BJ (cell line): ENCODE results near the gene GIT2. TPM values are rescaled to one million over a fixed set of nuclear protein-coding genes. Genes with fewer than 3 reads are reported as not detected.

Experiments used
- CTCF ChIA-PET: fragments of 350-600 bp; formaldehyde crosslinking; extraction: SDS; loops from one replicate; lab custom pipeline; 2021; ENCODE audit warnings: antibody characterized with exemption, inconsistent platforms; lab: Yijun Ruan, JAX
- POLR2A ChIA-PET: fragments of 300-600 bp; sonication (Branson Sonifier 250); formaldehyde crosslinking; extraction: SDS; loops from one replicate; lab custom pipeline; 2021; ENCODE audit warnings: antibody characterized with exemption; lab: Charles Lee
- DNase-seq: peaks from one replicate; pipeline ENCODE4 v3.0.0-alpha.2; 2011; ENCODE audit warnings: low read depth
- H3K27me3 ChIP-seq: 2 replicates; pipeline ENCODE4 v1.6.0; 2011; ENCODE audit warnings: low read length; ENCODE audit not compliant: control insufficient read depth, insufficient read depth
- H3K36me3 ChIP-seq: 2 replicates; pipeline ENCODE4 v1.5.1; 2011; ENCODE audit warnings: low read length; ENCODE audit not compliant: control insufficient read depth, insufficient read depth
- H3K4me3 ChIP-seq: 2 replicates; pipeline ENCODE4 v1.5.1; 2011; ENCODE audit warnings: low read depth, mild to moderate bottlenecking, control low read depth, low read length
- polyA plus RNA-seq: library from polyadenylated mRNA; depleted of rRNA; stranded (reverse); fragments of >200 nt; gene quantifications from 2 replicates; pipeline ENCODE4 v1.2.3, GENCODE V29; 2011; rRNA removed
- TF ChIP-seq, protein P1 (sequence below): IDR thresholded peaks from 2 replicates; pipeline ENCODE4 v1.5.1; 2011; ENCODE audit warnings: low read depth, mild to moderate bottlenecking, control low read depth, inconsistent platforms, low read length, moderate library complexity; ENCODE audit not compliant: insufficient read depth

GIT2 gene
- polyA plus RNA-seq, 1 experiment = 49.0 TPM

DNA sequence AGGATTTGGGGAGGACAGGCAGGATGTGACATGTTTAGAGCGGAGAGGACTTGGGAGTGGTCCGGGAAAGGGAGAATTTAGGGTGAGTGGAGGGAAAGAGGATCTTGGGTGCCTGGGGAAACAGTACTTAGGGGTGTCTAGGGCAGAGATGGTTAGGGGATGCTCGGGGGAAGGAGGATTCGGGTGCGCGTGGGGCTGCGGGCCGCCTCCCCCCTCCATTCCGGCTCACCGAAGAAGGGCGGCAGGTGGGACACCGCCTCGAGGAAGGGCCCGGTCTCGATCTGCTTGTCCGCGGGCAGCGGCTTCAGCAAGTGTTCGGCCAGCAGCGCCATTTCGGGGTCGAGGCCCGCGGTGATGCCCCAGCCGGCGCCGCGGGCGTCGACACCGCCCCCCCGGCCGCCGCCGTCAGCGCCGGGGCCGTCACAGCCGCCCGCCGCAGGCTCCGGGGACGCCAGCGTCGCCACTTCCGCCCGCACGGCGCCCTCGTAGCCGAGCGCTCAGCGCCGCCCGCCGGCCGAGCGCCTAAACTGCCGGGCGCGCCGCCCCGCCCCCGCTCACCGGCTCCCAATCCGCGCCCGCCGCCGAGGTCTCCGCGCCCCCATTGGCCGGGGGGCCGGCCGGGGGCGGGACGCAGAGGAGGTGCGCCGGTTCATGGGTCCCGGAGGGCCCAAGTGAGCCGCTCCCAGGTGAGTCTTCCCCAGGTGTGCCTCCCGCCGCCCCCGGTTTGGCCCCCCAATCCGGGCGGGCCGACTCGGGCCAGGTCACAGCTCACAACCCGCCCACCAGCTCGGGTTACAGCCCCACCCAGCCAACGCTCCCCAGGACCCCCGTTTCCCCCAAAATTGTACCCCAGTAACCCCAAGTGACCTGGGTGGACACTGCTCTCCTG lies 115.9 kb downstream of the GIT2 start, which contains the start of gene GLTP:
Gene GLTP, minus strand, starts transcription at position 499 of the 889 bp plus-strand sequence. Its CDS starts 167 bp downstream, at position 332.
- peak within 1 kb of the TSS; percentile 75 for H3K4me3 ChIP-seq
- no peaks in the 10 kb centered on the region for H3K36me3 ChIP-seq
- CTCF ChIA-PET = interaction anchor here (0.8 to 4.4 kb wide), 6 partner anchors 10 to 287 kb away, joined by 3 to 23 read pairs (median 4); no protein-coding TSS in a partner anchor
- POLR2A ChIA-PET = no interaction called here
- H3K27me3 ChIP-seq = no peaks in the 10 kb centered on the region
- TF ChIP-seq, protein P1, sequence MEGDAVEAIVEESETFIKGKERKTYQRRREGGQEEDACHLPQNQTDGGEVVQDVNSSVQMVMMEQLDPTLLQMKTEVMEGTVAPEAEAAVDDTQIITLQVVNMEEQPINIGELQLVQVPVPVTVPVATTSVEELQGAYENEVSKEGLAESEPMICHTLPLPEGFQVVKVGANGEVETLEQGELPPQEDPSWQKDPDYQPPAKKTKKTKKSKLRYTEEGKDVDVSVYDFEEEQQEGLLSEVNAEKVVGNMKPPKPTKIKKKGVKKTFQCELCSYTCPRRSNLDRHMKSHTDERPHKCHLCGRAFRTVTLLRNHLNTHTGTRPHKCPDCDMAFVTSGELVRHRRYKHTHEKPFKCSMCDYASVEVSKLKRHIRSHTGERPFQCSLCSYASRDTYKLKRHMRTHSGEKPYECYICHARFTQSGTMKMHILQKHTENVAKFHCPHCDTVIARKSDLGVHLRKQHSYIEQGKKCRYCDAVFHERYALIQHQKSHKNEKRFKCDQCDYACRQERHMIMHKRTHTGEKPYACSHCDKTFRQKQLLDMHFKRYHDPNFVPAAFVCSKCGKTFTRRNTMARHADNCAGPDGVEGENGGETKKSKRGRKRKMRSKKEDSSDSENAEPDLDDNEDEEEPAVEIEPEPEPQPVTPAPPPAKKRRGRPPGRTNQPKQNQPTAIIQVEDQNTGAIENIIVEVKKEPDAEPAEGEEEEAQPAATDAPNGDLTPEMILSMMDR = 0 out of 2 replicates have a peak, but pooled peaks have one; percentile 4
- DNase-seq = no peak

Other genes with a start within 250 kb of the GIT2 start
- gene TRPV4, start 163.0 kb downstream of the GIT2 start, polyA plus RNA-seq = 7.4 and 13.4 TPM in 2 replicates
- gene GLTP, start 115.8 kb downstream of the GIT2 start, polyA plus RNA-seq = 33.8 and 35.1 TPM in 2 replicates
- 6.3 and 9.1 TPM in 2 replicates for gene TCHP, start 96.1 kb downstream of the GIT2 start, polyA plus RNA-seq
- 219 and 268 TPM in 2 replicates for gene ANKRD13A, start 3.1 kb upstream of the GIT2 start, polyA plus RNA-seq
- 8.9 and 10.0 TPM in 2 replicates for gene C12orf76, start 52.2 kb upstream of the GIT2 start, polyA plus RNA-seq
- 6.6 and 12.0 TPM in 2 replicates for gene IFT81, start 128.0 kb upstream of the GIT2 start, polyA plus RNA-seq